Measurements from ENCODE around the gene PHF1. TPM values are rescaled to one million over a fixed set of nuclear protein-coding genes. Genes with fewer than 3 reads are reported as not detected.

PHF1 gene
- total RNA-seq, 2 donors from 2014 or later: 71.4 to 75.7 TPM

DNA sequence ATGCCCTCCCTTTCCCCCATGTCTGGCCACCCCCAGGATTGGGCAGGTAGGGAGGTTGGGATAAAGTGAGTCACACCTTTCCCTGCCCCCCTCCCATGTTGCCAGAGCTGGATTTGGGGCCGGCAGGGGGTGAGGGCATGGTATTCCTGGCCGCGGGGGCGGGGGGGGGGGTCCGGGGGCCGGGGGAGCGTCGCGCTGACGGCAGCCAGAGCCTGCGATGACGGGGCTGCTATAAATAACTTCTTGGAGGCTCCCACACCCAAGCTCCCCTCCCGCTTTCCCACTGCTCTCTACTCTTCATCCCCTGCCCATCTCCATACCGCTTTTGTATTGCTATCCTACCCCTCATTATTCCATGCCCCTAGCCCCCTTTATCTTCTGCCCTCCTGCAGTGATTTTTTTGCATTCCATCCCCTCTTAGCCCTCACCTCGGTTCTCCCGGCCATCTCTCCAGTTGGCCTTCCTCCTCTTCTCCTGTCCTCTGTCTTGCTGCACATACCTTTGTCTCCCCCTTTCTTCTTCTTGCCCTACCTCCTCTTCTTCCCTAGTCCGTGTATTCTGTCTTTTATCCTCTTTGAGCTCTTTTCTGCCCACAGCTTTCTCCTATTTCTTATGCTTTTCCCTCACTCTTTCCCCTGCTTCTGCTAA lies 22.9 kb downstream of the PHF1 start:
- Histone ChIP-seq H3K4me3 (ENCODE audit: low read length) (no peak overlapping the region), H3K4me1 (ENCODE audit: control insufficient read depth, insufficient read depth, low read length) (peaks cover 11% of the 10 kb centered on the region), H3K27ac (ENCODE audit: low read depth, low read length) (peak overlapping the region; percentile 36), H3K36me3 (ENCODE audit: control insufficient read depth, insufficient read depth, low read length) (peaks cover 32% of the 10 kb centered on the region), H3K27me3 (ENCODE audit: control insufficient read depth, insufficient read depth, low read length, poor library complexity, severe bottlenecking) (no peaks in the 10 kb centered on the region), H3K9me3 (ENCODE audit: control insufficient read depth, low read length) (no peaks in the 10 kb centered on the region), H3K9ac (ENCODE audit: extremely low read depth, low read length, poor library complexity, severe bottlenecking) (no peak overlapping the region)
- 22 to 29% methylated on average over 6 to 16 of the region's 17 CpGs for WGBS, 2 experiments (ENCODE audit: insufficient coverage in 1 of 2, insufficient read length in 1 of 2)
- Mint-ChIP-seq H3K9me3 (no peaks in the 10 kb centered on the region), H3K4me3 (peak overlapping the region; percentile 51), H3K27ac (peak overlapping the region; percentile 44), H3K27me3 (ENCODE audit: insufficient read depth) (no peaks in the 10 kb centered on the region), H3K4me1 (peaks cover 48% of the 10 kb centered on the region), H3K36me3 (ENCODE audit: low read depth) (peaks cover 42% of the 10 kb centered on the region)
- DNase-seq: peak; percentile 64
- TF ChIP-seq, protein P1, sequence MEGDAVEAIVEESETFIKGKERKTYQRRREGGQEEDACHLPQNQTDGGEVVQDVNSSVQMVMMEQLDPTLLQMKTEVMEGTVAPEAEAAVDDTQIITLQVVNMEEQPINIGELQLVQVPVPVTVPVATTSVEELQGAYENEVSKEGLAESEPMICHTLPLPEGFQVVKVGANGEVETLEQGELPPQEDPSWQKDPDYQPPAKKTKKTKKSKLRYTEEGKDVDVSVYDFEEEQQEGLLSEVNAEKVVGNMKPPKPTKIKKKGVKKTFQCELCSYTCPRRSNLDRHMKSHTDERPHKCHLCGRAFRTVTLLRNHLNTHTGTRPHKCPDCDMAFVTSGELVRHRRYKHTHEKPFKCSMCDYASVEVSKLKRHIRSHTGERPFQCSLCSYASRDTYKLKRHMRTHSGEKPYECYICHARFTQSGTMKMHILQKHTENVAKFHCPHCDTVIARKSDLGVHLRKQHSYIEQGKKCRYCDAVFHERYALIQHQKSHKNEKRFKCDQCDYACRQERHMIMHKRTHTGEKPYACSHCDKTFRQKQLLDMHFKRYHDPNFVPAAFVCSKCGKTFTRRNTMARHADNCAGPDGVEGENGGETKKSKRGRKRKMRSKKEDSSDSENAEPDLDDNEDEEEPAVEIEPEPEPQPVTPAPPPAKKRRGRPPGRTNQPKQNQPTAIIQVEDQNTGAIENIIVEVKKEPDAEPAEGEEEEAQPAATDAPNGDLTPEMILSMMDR (conservative IDR thresholded peaks at IDR 0.05): no peak

DNA sequence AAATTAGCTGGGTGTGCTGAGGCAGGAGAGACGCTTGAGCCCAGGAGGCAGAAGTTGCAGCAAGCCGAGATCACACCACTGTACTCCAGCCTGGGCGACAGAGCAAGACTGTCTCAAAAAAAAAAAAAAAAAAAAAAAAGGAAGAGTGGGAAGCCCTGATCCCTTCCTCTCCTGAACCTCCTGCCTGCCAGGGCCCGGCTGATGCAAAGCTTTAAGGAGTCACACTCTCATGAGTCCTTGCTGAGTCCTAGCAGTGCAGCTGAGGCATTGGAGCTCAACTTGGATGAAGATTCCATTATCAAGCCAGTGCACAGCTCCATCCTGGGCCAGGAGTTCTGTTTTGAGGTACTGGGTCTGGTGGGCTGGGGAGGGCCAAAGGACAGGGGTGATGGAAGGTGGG lies 24.1 kb downstream of the PHF1 start:
- H3K36me3 Mint-ChIP-seq (ENCODE audit: low read depth): peaks cover 52% of the 10 kb centered on the region
- TF ChIP-seq, protein P1 (conservative IDR thresholded peaks at IDR 0.05): no peak
- no peaks in the 10 kb centered on the region for H3K27me3 ChIP-seq (ENCODE audit: control insufficient read depth, insufficient read depth, low read length, poor library complexity, severe bottlenecking)
- H3K4me3 ChIP-seq (ENCODE audit: low read length): no peak overlapping the region
- peaks cover 35% of the 10 kb centered on the region for H3K4me1 Mint-ChIP-seq
- 96 to 100% methylated on average over 1 to 4 of the region's 4 CpGs for WGBS, 2 experiments (ENCODE audit: insufficient coverage in 1 of 2, insufficient read length in 1 of 2)
- peaks cover 11% of the 10 kb centered on the region for H3K4me1 ChIP-seq (ENCODE audit: control insufficient read depth, insufficient read depth, low read length)
- H3K9me3 Mint-ChIP-seq: no peaks in the 10 kb centered on the region
- no peak overlapping the region for H3K27ac ChIP-seq (ENCODE audit: low read depth, low read length)
- no peak overlapping the region for H3K4me3 Mint-ChIP-seq
- peaks cover 39% of the 10 kb centered on the region for H3K36me3 ChIP-seq (ENCODE audit: control insufficient read depth, insufficient read depth, low read length)
- no peaks in the 10 kb centered on the region for H3K27me3 Mint-ChIP-seq (ENCODE audit: insufficient read depth)
- H3K27ac Mint-ChIP-seq: peak overlapping the region; percentile 61
- no peaks in the 10 kb centered on the region for H3K9me3 ChIP-seq (ENCODE audit: control insufficient read depth, low read length)
- no peak overlapping the region for H3K9ac ChIP-seq (ENCODE audit: extremely low read depth, low read length, poor library complexity, severe bottlenecking)
- DNase-seq: no peak

DNA sequence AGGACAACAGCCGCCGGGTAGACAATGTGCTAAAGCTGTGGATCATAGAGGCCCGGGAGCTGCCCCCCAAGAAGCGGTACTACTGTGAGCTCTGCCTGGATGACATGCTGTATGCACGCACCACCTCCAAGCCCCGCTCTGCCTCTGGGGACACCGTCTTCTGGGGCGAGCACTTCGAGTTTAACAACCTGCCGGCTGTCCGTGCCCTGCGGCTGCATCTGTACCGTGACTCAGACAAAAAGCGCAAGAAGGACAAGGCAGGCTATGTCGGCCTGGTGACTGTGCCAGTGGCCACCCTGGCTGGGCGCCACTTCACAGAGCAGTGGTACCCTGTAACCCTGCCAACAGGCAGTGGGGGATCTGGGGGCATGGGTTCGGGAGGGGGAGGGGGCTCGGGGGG lies 26.9 kb downstream of the PHF1 start:
- H3K36me3 Mint-ChIP-seq (ENCODE audit: low read depth): peaks cover 68% of the 10 kb centered on the region
- Histone ChIP-seq H3K9ac (ENCODE audit: extremely low read depth, low read length, poor library complexity, severe bottlenecking) (no peak overlapping the region), H3K27me3 (ENCODE audit: control insufficient read depth, insufficient read depth, low read length, poor library complexity, severe bottlenecking) (no peaks in the 10 kb centered on the region), H3K4me1 (ENCODE audit: control insufficient read depth, insufficient read depth, low read length) (peaks cover 1% of the 10 kb centered on the region), H3K4me3 (ENCODE audit: low read length) (no peak overlapping the region), H3K9me3 (ENCODE audit: control insufficient read depth, low read length) (no peaks in the 10 kb centered on the region), H3K27ac (ENCODE audit: low read depth, low read length) (no peak overlapping the region), H3K36me3 (ENCODE audit: control insufficient read depth, insufficient read depth, low read length) (peaks cover 53% of the 10 kb centered on the region)
- H3K9me3 Mint-ChIP-seq: no peaks in the 10 kb centered on the region
- no peak overlapping the region for H3K27ac Mint-ChIP-seq
- 95 to 96% methylated on average over 9 to 18 of the region's 18 CpGs for WGBS, 2 experiments (ENCODE audit: insufficient coverage in 1 of 2, insufficient read length in 1 of 2)
- H3K27me3 Mint-ChIP-seq (ENCODE audit: insufficient read depth): no peaks in the 10 kb centered on the region
- H3K4me3 Mint-ChIP-seq: no peak overlapping the region
- TF ChIP-seq, protein P1 (conservative IDR thresholded peaks at IDR 0.05): no peak
- DNase-seq: no peak
- peaks cover 14% of the 10 kb centered on the region for H3K4me1 Mint-ChIP-seq
